ENCODE results near the gene CCDC33.

Gene CCDC33

DNA sequence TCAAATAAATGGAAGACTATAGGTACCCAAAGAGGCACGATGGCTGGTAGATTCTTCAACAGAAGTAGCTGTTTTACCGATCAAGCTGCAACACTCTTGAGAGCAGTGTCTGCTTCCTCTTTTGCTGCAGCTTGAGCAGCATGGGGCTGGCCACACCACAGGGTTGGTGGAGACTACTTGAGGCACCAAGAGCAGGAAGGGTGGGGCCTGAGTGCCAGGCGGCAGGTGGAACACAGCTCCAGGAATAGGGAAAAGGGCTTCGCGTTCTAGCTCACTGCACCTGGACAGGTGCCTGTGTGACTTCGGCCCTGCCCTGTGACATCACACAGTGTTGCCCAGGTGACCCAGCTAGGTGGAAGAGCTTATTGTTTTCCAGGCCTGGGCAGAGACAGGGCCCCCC lies at the start of gene CCDC33:
TSS of gene CCDC33 (plus strand) at position 365 of the 400 bp plus-strand sequence. CDS start 394 bp downstream, outside the sequence.
- no peak for DNase-seq (ENCODE audit: low read depth)

DNA sequence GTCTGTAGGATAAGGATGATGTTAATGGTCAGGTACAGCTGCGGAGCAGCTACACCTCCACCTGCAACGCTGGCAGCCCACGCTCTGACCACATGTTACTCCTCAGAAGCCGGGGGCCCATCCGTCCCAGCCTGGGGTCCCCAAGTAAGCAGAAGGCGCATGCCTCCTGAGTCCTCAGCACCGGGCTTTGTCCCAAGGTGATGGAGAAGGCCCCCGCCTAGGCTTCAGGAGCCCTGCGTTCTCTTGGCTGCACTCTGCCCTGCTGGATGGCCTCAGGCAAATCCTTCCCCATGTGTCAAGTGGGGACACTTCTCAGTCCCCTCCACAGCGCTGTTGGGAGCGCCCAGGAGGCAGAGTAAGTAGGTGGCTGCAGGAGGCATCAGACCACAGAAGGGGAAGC lies 47.9 kb upstream of the CCDC33 start:
- no peak for DNase-seq (ENCODE audit: low read depth)

DNA sequence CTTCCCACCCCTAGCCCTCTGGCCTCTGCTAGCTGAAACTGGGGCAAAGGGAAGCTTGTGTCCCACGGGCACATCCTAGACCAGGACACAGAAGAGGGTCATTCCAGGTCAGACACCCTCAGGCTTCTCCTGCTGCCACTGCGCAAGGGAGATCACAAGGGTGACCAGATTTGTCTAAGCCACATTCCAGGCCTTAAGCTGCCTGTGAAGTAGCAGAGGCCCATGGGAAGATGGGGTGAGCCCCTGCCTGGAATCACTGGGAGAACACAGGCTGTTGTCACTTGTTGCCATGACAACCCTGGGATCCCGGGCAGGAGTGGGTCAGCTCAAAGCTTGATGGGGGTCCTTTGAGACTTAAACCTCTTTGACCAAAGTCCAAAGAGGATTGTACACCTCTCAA lies 44.3 kb upstream of the CCDC33 start:
- DNase-seq (ENCODE audit: low read depth) = no peak

DNA sequence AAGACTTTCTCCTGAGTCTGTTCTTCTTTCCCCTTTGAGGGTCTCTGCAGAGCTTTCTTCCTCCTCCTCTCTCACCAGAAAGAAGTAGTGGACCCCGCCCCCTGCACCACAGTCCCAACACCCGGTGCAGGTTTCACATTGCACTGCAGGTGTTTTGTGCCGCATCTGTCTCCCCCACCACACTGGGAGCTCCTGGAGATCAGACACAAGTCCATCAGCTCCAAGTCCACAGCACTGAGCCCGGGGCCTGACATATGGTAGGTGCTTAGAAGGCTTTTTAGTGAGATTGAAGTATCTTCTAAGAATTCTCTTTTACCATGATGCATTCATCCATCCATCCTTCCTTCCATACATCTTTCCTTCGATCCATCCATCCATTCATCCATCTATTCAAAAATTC lies 43.4 kb upstream of the CCDC33 start:
- DNase-seq (ENCODE audit: low read depth) = no peak

DNA sequence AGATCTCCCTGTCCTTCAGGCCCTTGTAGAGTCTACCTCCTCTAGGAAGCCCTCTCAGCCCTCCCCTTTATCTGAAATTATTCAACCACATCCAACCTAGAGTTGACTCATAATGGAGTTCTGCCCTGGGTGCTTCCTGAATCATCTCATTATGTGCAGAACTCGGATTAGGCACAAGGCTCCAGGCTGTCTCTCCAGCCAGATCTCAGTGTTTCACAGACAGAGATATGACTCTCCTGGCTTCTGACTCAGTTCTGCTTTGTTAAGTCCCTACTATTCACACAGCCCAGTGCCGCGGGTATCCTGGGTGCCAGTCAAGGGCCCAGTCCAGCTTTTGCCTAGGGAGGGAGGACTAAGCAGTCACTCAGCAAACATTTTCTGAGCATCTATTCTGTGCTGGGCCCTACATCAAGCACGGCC lies 42.8 kb upstream of the CCDC33 start:
- peak; percentile 89 for DNase-seq (ENCODE audit: low read depth)

DNA sequence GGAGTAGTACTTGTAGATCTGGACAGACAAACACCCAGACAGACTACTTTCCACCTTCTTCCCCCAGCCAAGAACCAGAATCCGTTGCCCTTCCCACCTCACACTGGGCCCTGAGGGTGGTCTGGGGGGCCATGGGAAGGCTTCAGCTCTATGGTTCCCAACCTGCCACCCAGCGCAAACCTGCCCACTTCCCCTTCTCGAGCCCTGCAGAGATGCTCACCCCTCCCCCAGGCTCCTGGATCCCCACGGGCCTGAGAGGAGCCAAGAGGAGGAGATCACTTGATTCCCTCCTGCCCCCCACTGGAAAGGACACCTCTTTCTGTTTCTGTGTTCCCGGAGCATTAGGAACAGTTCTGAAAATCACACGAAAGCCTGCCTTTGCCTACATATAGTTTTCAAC lies 42.2 kb upstream of the CCDC33 start:
- DNase-seq (ENCODE audit: low read depth) = no peak

DNA sequence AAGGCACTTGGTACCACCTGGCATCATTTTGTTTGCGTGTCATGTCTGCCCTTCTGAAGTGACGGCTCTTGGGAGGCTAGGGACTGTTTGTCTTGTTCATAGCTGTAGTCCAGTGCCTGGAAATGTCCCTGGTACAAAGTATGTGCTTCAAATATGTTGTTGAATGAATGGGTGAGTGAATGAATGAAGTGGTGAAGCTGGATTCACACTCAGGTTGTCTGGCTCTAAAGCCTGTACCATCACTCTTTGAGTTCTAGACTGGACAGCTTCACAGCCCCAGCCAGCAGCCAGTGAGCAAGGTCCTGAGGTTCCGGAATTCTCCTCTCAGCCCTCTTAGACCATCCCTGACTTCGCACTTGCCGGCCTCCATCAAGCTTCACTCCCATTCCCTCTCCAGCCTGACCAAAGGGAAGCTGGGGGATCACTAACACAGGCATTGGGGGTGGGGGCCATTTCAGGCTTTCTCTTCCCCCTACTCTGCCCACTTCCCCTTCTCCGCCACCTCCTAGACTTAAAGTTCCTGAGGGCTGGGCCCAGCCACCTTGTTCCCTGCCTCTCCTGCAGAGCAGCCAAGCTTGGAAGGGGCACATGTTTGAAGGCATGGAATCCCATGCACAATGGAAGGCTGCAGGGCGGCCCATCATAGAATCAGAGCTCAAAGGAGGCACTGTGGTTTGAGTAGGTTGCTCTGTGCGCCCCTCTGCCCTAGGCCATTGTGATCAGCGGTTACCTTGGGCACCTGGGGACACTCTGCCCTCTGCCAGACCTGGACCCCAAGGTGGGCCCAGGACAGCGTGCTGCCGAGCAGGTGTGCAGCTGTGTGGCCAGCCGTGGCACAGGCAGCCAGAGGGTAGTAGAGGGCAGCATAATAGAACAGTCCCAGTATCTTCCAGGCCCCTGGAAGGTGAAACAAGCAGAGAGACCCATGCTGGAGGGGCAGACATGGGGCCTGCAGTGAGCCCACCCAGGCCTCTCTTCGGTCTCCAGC lies 41.3 kb upstream of the CCDC33 start:
- no peak for DNase-seq (ENCODE audit: low read depth)

DNA sequence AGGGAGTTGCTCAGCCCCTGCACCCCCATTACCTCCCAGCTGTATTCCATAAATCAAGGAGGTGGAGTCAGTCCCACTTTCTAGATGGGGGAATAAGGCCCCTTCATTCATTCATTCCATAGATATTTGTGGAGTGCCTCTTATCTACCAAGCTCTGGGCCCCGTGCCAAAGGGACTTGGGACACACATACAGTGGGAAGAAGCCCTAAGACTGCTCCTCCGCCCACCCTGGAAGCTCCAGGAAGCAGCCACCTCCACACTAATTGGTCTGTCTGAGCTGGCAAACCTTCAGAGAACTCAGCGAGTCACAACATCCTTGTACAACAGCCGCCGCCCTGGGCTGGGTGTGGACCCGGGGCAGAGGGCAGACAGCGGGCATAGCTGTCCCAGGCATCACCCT lies 40.0 kb upstream of the CCDC33 start:
- DNase-seq (ENCODE audit: low read depth) = no peak

DNA sequence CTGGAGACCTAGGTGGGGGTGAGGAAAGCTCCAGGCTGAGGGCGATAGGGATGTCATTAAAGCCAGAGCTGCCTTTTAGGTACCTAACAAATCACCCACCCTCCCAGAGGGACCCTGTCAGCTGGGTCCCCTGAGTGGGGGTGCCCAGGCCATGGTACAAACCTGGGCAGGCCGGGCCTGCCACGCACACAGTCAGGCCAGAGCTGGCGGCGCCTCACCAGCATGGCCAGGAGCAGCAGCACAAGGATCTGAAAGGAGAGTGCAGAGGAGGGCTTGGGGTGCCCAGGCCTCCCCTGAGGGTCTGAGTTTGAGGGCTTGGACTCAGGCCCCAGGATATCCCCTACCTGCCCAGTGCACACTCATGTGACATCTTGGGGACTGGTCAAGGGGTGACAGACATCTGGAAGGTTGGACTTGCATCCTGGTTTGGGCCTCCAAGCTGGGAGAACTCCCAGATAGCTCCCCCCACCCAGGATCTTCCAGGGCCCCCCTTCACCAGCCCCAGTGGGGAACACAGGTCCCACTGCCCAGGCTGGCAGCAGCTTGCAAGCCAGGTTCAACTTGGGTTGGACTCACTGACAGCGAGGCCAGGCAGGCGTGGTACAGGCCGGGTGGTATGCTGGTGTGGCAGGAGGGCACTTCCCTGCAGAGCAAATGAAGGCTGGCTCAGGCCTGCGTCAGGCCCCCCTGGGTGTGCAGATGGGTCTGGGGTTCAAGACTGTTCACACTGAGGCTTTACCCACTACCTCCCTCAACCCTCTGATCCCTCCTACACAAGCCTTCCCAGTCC lies 38.8 kb upstream of the CCDC33 start:
- no peak for DNase-seq (ENCODE audit: low read depth)

DNA sequence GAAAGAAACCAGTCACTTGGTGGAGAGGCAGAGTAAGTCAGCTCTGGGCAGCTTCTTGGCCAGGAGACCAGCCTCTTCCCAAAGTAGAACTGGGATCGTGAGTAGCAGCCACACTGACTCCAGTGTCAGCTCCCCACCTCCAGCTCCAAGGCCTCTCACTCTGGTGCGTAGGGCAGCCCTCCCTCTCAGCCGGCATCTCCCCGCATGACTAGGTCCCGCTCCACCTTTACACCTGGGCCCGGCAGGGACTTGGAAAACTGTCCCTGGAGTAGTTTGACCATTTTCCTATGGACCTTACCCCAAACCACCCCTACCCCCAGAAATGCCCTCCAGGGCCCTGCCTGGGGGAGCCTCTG lies 36.9 kb upstream of the CCDC33 start:
- no peak for DNase-seq (ENCODE audit: low read depth)

DNA sequence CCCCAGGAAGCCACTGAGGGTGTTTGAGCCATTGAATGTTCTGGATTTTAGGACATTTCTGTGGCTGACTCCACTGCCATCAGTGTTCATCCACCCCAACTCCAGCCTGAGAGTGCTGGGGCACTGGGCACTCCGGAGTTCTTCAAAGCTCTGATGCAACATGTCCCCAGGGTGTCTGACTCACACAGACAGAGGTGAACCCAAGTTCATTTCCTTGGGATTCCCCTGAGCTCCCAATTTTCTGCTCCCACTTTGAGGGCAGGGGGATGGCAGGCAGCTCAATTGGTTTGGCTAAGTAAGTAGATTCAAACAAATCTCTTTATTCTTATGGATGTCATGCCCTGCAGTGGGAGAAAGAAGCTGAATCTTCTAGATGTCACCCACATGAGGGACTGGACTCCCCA lies 35.7 kb upstream of the CCDC33 start:
- DNase-seq (ENCODE audit: low read depth) = peak; percentile 88

DNA sequence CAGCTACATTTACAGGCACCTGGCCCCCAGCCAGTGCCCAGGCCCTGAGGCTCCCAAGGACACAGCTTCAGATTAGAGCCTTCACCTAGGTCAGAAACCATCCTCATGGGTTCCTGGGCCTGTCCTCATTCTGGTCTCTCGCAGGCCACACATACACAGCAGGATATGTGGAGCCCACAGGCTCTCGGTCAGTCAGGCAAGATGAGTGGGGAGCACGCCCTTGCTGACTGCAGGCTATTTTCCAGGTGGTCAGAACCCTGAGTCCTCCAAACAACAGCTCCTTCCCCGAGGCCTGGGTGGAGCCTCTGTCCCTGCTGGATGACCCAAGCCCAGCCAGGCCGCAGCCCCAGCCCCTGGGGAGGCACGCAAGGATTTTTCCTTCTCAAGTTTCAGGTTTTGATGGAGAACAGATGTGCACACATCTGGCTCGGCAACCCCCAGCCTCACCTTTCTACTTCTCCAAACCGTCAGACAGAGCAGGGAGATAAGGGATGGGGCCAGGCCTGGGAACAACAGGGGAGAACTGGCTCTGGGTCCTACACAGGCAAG lies 35.2 kb upstream of the CCDC33 start:
- no peak for DNase-seq (ENCODE audit: low read depth)

DNA sequence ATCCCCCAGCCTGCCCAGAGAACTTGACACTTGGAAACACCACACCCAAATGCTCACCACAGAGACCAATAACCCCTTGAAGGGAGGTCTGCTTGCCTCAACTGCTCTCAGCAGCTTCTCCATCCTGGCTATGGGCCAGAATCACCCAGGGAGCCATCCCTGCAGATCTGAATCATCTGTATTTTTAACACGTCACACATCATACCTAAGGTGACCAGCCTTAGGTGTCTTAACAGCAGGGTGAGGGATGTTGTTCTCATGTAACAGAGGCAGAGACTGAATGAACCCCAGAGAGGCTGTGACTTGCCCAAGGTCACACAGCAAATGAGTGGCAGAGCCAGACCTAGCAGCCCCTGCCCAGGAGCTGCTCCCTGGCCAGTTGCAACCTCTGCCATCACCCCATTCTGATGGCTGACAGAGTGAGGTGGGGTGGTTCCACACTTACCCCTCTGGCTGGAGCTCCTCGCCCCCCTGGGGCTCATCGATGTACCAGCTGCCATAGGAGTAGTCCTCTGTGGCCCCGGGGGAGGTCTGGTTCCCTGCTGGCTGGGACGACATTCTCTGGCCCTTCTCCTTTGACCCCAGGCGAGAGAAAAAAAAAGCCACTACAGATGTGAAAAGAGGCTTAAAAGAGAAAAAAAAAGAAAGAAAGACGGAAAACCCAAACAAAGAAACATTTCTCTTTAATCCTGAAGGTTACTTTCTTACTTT lies 34.3 kb upstream of the CCDC33 start:
- DNase-seq (ENCODE audit: low read depth) = no peak

DNA sequence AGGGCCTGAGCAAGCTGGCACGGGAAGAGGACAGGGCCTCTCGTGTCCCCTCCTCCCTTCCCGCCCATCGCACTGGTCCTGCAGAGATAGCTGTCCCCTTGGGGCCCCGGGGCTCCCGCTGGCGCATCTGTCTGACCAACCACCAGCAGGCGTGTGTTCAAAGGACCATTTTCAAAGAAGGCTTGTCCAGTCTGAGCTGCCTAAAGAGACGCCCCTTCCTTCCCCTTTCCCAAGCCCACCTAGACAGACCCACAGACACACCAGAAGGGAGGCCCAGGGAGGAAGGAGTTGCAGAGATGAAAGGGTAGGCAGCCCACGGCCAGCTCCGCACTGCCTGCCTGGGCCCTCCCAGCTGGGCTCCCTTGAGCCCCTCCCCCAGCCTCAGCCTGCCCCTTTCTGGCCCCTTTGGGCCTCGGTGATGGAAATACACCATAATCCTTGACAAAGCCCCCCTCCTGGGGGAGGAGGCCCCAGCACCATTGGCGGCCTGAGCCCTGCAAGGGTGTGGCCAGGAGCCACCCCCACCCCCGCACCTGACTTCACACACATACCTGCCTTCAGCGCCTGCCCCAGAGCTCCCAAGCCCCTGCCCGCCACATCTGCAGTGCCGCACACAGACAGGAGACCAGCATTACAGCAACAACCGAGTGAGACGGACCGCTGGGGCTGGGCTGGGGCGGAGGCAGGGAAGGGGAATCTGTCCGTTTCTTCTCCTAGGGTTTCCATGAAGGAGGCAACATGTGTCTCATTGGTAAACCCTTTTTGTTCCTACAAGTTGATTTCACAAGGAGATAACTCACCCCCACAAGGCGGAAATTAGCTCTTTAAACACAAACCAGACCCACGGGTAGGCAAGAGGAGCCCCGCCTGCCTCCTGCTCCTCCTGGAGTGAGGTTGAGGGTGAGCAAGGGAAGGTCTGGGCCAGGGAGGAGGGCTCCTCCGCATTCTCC lies 33.4 kb upstream of the CCDC33 start, which contains the start of gene STRA6:
TSS of gene STRA6 (minus strand) at position 336 of the 950 bp plus-strand sequence. CDS start 520 bp downstream, outside the sequence.
- no peak for DNase-seq (ENCODE audit: low read depth)

DNA sequence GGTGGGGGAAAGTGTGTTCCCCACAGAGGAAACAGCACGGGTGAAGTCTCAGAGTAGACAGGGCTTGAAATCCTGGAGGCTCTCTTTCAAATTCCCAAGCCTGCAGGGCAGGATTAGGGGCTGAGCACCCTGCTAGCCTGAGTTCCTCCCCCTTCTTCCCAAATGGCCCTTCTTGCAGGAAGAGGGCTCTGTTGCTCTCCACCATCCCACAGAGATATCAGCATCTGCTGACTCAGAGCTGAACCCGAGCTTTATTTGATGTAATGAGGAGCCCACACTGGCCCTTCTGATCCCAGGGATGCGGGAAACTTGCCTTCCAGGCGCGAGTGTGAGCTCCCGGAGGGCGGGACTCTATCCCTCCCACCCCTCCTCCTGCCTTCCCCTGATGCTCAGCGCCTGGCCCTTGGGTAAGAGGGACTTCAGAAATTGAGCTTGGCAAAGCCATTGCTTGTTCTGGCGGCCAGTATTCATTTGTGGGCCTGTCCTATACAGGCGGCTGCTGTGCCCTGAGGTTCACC lies 32.2 kb upstream of the CCDC33 start:
- peak; percentile 62 for DNase-seq (ENCODE audit: low read depth)

DNA sequence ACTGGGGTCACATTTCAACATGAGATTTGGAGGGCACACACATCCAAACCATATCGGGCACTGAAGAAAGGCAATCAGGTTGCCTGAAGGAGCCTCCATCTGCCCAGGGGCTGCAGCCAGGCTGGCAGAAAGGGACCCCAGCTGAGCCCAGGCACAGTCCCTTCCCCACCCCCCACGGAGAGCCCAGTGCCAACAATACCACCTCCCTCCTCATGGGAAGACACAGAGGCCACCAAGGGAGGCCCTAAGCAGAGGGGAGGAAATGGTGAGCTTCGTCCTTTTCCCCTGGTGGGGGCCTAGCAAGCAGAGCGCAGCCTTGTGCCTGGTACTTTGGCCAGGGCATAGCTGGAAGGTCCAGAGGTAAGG lies 30.6 kb upstream of the CCDC33 start:
- DNase-seq (ENCODE audit: low read depth) = no peak

DNA sequence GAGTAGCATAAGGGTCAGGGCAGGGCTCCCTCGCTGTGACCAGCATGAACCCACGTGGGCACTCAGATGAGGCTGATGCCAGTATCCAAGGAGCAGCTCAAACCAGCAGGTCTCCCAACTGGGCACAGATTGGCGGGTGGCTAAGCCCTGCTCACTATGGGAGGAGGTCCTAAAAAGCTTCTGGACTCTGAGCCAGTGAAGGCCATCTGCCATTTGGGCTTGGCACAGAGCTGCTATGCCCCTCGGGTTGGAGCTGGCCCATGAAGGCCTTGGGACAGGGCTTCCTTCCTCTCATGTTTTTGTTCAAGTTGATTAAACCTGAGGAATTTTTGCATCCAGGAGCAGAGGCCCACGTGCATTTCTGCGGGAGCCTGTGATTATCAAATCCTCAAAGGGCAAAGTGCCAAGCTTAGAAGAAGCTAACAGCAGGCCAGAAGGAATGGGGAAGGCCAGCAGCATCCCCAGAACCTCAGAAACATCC lies 29.3 kb upstream of the CCDC33 start:
- no peak for DNase-seq (ENCODE audit: low read depth)

DNA sequence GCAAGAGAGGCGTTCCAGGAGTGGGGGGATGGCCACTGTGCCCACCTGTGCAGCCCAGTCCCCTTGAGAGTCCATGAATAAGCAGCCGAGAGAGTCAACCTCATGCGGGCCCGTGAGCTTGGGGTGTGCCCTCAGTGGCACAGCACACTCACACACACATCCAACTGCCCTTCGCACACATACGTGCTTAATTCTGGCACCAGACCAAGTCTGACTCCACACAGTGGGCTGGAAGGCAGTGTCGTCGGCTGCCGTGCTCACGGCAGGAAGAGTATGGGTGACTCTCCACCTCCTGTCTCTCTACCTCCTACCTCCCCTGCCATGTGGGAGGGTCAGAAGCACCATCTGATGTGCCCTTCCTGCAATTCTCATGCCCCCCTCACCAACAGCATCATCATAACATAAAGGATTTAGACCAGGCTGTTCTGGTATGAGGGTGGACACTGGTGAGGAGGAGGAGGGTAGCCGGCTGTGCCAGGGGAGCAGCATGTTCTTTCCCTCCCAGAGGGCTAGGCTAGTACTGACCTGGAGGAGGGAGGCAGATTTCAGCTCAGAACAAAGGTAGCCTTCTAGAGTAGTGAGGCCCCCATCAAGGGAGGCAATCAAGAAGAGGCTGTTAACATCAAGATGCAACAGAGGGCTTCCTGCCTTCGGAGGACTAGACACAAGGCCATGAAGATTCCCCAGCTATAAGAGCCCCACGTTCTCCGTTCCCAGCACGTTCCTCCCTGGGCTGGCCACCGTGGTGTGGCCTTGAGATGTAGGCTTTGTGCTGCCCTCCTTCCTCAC lies 28.3 kb upstream of the CCDC33 start:
- no peak for DNase-seq (ENCODE audit: low read depth)

DNA sequence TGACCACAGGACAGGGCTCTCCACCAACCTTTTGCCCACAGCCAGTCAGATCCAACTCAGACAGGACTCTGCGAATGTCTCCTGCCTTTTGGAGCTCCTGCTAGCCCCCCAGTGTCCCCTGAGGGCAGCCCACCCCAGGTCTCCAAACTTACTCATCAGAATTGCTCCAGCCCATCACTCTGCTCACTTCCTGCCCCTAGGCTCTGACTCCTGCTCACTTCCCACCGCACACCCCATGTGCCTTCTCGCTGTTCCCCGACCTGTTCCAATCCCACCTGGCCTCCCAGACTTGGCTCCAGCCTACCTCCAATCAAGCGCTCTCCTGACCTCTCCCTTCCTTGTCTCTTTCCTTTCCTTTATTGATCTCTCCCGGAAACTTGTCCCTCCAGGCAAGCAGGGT lies 27.6 kb upstream of the CCDC33 start:
- no peak for DNase-seq (ENCODE audit: low read depth)

Measured in stromal cell of bone marrow (primary cell).